K562 (cell line): Measurements from ENCODE around the gene AGPAT3. TPM values are rescaled to one million over a fixed set of nuclear protein-coding genes. Genes with fewer than 3 reads are reported as not detected.

ENCODE experiments used
- ATAC-seq: fragments of 200-7000 bp; cut with Tn5 transposase; 3 replicates; pipeline ENCODE4 v1.9.1; 2020; ENCODE audit warnings: moderate library complexity
- BruUV-seq: library from RNA; stranded (reverse); fragments of 400-500 nt; replicated peaks from 2 replicates; lab custom pipeline; 2021; lab: Mats Ljungman, UMichigan
- CTCF ChIA-PET: fragments of 300-600 bp; formaldehyde crosslinking; extraction: SDS; loops from one replicate; lab custom pipeline; 2021; ENCODE audit warnings: low intra/inter-chr PET ratio; lab: Yijun Ruan, JAX
- POLR2A ChIA-PET: fragments of 300-600, 350-650 bp; sonication (Branson Sonifier 250); formaldehyde crosslinking; extraction: SDS; loops from one replicate; lab custom pipeline; 2021; ENCODE audit warnings: antibody characterized with exemption, inconsistent platforms; lab: Yijun Ruan, JAX
- DNase-seq, 4 experiments: peaks; one replicate each; pipeline versions ENCODE4 v3.0.0 to v3.0.0-alpha.2; 2011 to 2018; ENCODE audit warnings: low spot score in 3 of 4, mixed read lengths in 3 of 4; ENCODE audit errors: extremely low read depth in 1 of 4
- FAIRE-seq: peaks from 2 replicates; lab custom pipeline; 2011; peaks lifted over from hg19 to GRCh38; lab: Jason Lieb, UNC
- H2AFZ ChIP-seq: 2 replicates; pipeline ENCODE4 v1.6.0; 2011; ENCODE audit warnings: low read depth, low read length, control low read depth, inconsistent platforms
- H3K27ac ChIP-seq: fragments of 200-600 bp; 3 replicates; pipeline ENCODE4 v1.8.0; 2011; ENCODE audit warnings: low read depth, mild to moderate bottlenecking, control low read depth, inconsistent platforms, low read length, moderate library complexity, mixed read lengths; ENCODE audit errors: extremely low read depth
- H3K27me3 ChIP-seq, 2 experiments: fragments of 300-600 bp in 1 of 2; 2 replicates in 1 of 2; 3 replicates in 1 of 2; pipeline versions ENCODE4 v1.6.0 to v1.8.0; 2011; ENCODE audit warnings: inconsistent platforms in 2 of 2, low read length in 2 of 2, mild to moderate bottlenecking in 1 of 2, mixed read lengths in 1 of 2, moderate library complexity in 1 of 2; ENCODE audit not compliant: control insufficient read depth in 2 of 2, insufficient read depth in 2 of 2
- H3K36me3 ChIP-seq: fragments of 300-600 bp; 3 replicates; pipeline ENCODE4 v1.8.0; 2011; ENCODE audit warnings: mild to moderate bottlenecking, low read length, inconsistent platforms; ENCODE audit not compliant: control insufficient read depth, insufficient read depth
- H3K4me1 ChIP-seq, 2 experiments: fragments of 200-600 bp in 1 of 2; replicated peaks in 1 of 2; 2 replicates in 1 of 2; 3 replicates in 1 of 2; pipeline versions ENCODE4 v1.5.1 to v1.8.0; 2011; ENCODE audit warnings: inconsistent platforms in 2 of 2, low read length in 2 of 2, mild to moderate bottlenecking in 1 of 2, mixed read lengths in 1 of 2, moderate library complexity in 1 of 2; ENCODE audit not compliant: control insufficient read depth in 2 of 2, insufficient read depth in 2 of 2
- H3K4me2 ChIP-seq: 2 replicates; pipeline ENCODE4 v1.6.1; 2011; ENCODE audit warnings: low read length, control low read depth, inconsistent platforms, mixed read lengths; ENCODE audit not compliant: insufficient read depth
- H3K4me3 ChIP-seq: fragments of 200-600 bp; sonication (generic), shearing (Covaris generic); 2 replicates; pipeline ENCODE4 v1.5.1; 2016; ENCODE audit warnings: control low read depth, inconsistent platforms
- H3K79me2 ChIP-seq: fragments of 200-600 bp; 3 replicates; pipeline ENCODE4 v1.8.0; 2011; ENCODE audit warnings: low read length, inconsistent platforms; ENCODE audit not compliant: control insufficient read depth, insufficient read depth
- H3K9ac ChIP-seq, 2 experiments: 2 replicates each; pipeline versions ENCODE4 v1.6.0 to v1.6.1; 2011; ENCODE audit warnings: low read depth in 2 of 2, low read length in 2 of 2, control low read depth in 1 of 2, inconsistent platforms in 1 of 2, mild to moderate bottlenecking in 1 of 2, mixed read lengths in 1 of 2; ENCODE audit not compliant: insufficient read depth in 1 of 2
- H3K9me1 ChIP-seq: one replicate; pipeline ENCODE4 v1.6.0; 2011; ENCODE audit warnings: inconsistent platforms, mild to moderate bottlenecking, low read length, moderate library complexity; ENCODE audit not compliant: control insufficient read depth, insufficient read depth
- H3K9me3 ChIP-seq: replicated peaks from 2 replicates; pipeline ENCODE4 v1.5.1; 2011; ENCODE audit warnings: low read depth, low read length, inconsistent platforms; ENCODE audit not compliant: control insufficient read depth, insufficient read depth
- H4K20me1 ChIP-seq: replicated peaks from 2 replicates; pipeline ENCODE4 v1.6.1; 2011; ENCODE audit warnings: low read length, inconsistent platforms, mixed read lengths; ENCODE audit not compliant: control insufficient read depth, insufficient read depth
- ARID3A ChIP-seq: IDR thresholded peaks from 2 replicates; pipeline ENCODE4 v1.6.1; 2012; ENCODE audit warnings: low read depth, low read length, improper control_type of control experiment, borderline replicate concordance
- ESRRA ChIP-seq: fragments of 450-650 bp; IDR thresholded peaks from 2 replicates; pipeline ENCODE4 v1.6.1; 2014; ENCODE audit warnings: low read depth, mild to moderate bottlenecking, moderate library complexity, borderline replicate concordance
- KLF1 ChIP-seq: fragments of 450-650 bp; IDR thresholded peaks from 2 replicates; pipeline ENCODE4 v1.6.1; 2016; ENCODE audit warnings: missing genetic modification characterization, missing compliant biosample characterization
- MTA3 ChIP-seq: fragments of 450-650 bp; formaldehyde crosslinking; IDR thresholded peaks from 2 replicates; pipeline ENCODE4 v1.6.1; 2017; ENCODE audit warnings: mild to moderate bottlenecking, borderline replicate concordance
- TAF7 ChIP-seq: fragments of 450-650 bp; IDR thresholded peaks from 2 replicates; pipeline ENCODE4 v1.6.1; 2016; ENCODE audit warnings: missing genetic modification characterization, missing compliant biosample characterization
- TAF9B ChIP-seq: fragments of 450-650 bp; IDR thresholded peaks from 2 replicates; pipeline ENCODE4 v1.6.1; 2018; ENCODE audit warnings: mild to moderate bottlenecking; ENCODE audit not compliant: partially characterized antibody
- ZNF124 ChIP-seq: sonication (generic); formaldehyde crosslinking; IDR thresholded peaks from 2 replicates; pipeline ENCODE4 v1.8.1; 2022; ENCODE audit warnings: missing genetic modification reagents
- ZNF407 ChIP-seq: fragments of 450-650 bp; IDR thresholded peaks from 2 replicates; pipeline ENCODE4 v1.6.1; 2016; ENCODE audit warnings: low read depth
- ZNF551 ChIP-seq: fragments of 250-450 bp; sonication (Bioruptor Pico); IDR thresholded peaks from 2 replicates; pipeline ENCODE4 v1.5.0; 2021; ENCODE audit warnings: mild to moderate bottlenecking, moderate library complexity
- WGBS: fragments of 100-300 bp; shearing (Covaris generic); methylation state at CpG from one replicate; pipeline ENCODE4 v1.1.6; 2016; ENCODE audit warnings: low coverage, mixed read lengths; ENCODE audit not compliant: insufficient coverage; ENCODE audit errors: missing lambda C conversion rate; 5-methylcytosine and 5-hydroxymethylcytosine counted together
- in situ Hi-C: fragments of 300-500 bp; cut with MboI; formaldehyde crosslinking; loops from 4 replicates; pipeline ENCODE4 v1.15.0; 2018; ENCODE audit warnings: inconsistent platforms, mixed read lengths
- intact Hi-C: fragments of 100-400 bp; cut with micrococcal nuclease; formaldehyde crosslinking; loops from 2 replicates; pipeline ENCODE4 v1.14.2; 2022
- polyA plus RNA-seq, 8 experiments: library from polyadenylated mRNA; depleted of rRNA in 4 of 8; stranded (reverse) in 5 of 8; unstranded in 3 of 8; fragments of >200 nt; fragmentation: Nextera tagmentation in 2 of 8; fragmentation: Illumina TruSeq in 1 of 8; extraction: Ambion mirVana in 2 of 8; extraction: Trizol in 1 of 8; gene quantifications; 2 replicates each; pipeline versions ENCODE4 v1.2.1 to v1.2.3, GENCODE V29; 2011 to 2014; ENCODE audit warnings: inconsistent platforms in 1 of 8, missing spikeins in 1 of 8
- total RNA-seq, 7 experiments: library from RNA; depleted of rRNA in 6 of 7; stranded (reverse); fragments of >200 nt in 6 of 7; fragmentation: Illumina TruSeq in 2 of 7; extraction: Trizol in 2 of 7; gene quantifications; 2 replicates each; pipeline versions ENCODE4 v1.2.1 to v1.2.3, GENCODE V29; 2011 to 2021; ENCODE audit warnings: low replicate concordance in 1 of 7

The AGPAT3 gene
- total and polyA plus RNA-seq, 9 of the 15 experiments (the other 6 are each of a cell fraction or from before 2014, with no cell fraction given) = 1.5 to 88.4 (median 35.7) TPM

- no peak for TF ChIP-seq ARID3A
These were observed 85.9 kb downstream of the AGPAT3 start (continued) for GRCh38 chr21:43950936-43951335.

GRCh38 chr21:43951911-43952703 is 87.1 kb downstream of the AGPAT3 start:
- TF ChIP-seq ZNF551 (no peak), ESRRA (no peak), ZNF407 (no peak), MTA3 (no peak), TAF9B (no peak), KLF1 (no peak), TAF7 (no peak), ZNF124 (CRISPR knock-in tag) (no peak)
- TF ChIP-seq, all 486 proteins: peak for 0
- peaks cover 11 to 54% of the 10 kb centered on the region in 2 experiments; a peak in 4 of 5 replicates for H3K4me1 ChIP-seq
- H3K4me2 ChIP-seq = no peak overlapping the region
- intact Hi-C loops (no loop called here), in situ Hi-C loops (no loop called here)
- H3K9me1 ChIP-seq = peaks cover 6% of the 10 kb centered on the region
- H3K4me3 ChIP-seq = no peak overlapping the region
- peaks cover 15% of the 10 kb centered on the region; the same call in 2 of the 3 replicates for H3K79me2 ChIP-seq
- CTCF ChIA-PET = interaction anchor here (0.7 to 0.9 kb wide), 2 partner anchors 9 to 13 kb away, joined by 3 to 7 read pairs; no protein-coding TSS in a partner anchor
- peak overlapping the region in 1 of 2 experiments; percentile 42; a peak in 1 of 4 replicates for H3K9ac ChIP-seq
- H3K9me3 ChIP-seq = no peaks in the 10 kb centered on the region
- ATAC-seq = no peak
- BruUV-seq = no TSS peak
- POLR2A ChIA-PET = interaction anchor here (0.6 kb wide), 1 partner anchor 142 kb away, joined by 3 read pairs; no protein-coding TSS in a partner anchor
- H3K36me3 ChIP-seq = peaks cover 15% of the 10 kb centered on the region; the same call in 2 of the 3 replicates
- no peak for FAIRE-seq
- H3K27me3 ChIP-seq = no peaks in the 10 kb centered on the region
- 88% methylated on average over 27 of the region's 27 CpGs for WGBS
- H2AFZ ChIP-seq = no peak overlapping the region
- peaks cover 29% of the 10 kb centered on the region for H4K20me1 ChIP-seq
- no peak for DNase-seq
- H3K27ac ChIP-seq = no peak overlapping the region
